ENCODE measurements around the gene PHF21A. TPM values are rescaled to one million over a fixed set of nuclear protein-coding genes. Genes with fewer than 3 reads are reported as not detected.

The PHF21A gene
- polyA plus RNA-seq, 1 donor (not counting 4 experiments of a cell fraction or from before 2014, with no cell fraction given): 16.1 TPM

DNA sequence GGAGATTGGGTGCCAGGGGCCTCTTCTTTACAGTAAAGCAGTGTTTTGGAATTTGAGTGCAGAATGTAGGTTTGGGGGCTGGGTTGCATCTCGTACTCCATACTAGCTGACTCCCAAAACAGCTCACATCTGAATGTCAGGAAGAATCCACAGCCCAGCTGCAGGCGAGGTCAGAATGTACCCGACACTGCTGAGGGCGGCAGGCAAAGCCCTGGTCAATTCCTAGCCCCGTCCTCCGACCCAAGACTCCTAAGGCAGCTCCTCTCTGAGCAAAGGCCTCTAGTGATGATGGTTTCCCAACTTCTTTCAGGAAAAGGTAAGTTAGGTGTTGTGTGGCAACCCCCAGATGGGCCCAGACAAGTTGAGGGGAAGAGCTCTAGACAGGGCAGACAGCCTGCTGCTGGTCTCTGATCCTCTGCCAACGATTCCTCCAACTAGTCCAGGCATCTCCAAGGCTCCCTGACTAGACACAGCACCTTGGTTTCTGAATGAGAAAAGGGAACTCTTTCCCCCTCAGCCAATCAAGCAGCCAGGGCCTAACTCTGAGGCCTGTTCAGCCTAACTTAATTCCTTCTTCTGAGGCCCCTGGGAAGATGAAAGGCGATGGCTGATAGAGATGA, 190.2 kb downstream of the PHF21A start:
- peaks cover 4 to 13% of the 10 kb centered on the region in 2 experiments for H3K36me3 ChIP-seq (ENCODE audit: control insufficient read depth in 2 of 2, extremely low read depth in 1 of 2, insufficient read depth in 2 of 2, low read length in 2 of 2)
- H3K9me1 ChIP-seq (ENCODE audit: control insufficient read depth, extremely low read depth, insufficient read depth, low read length): peaks cover 2% of the 10 kb centered on the region
- peak overlapping the region in 1 of 3 experiments; percentile 15 for H3K4me3 ChIP-seq (ENCODE audit: control insufficient read depth in 2 of 3, extremely low read depth in 1 of 3, insufficient read depth in 2 of 3, low read depth in 1 of 3, low read length in 3 of 3)
- H3K9ac ChIP-seq (ENCODE audit: control insufficient read depth, extremely low read depth, insufficient read depth, low read length): peak overlapping the region; percentile 56
- dilution Hi-C loops (cut with MboI; ENCODE audit: extremely low pct_ligation_motif_present, low sequenced_read_pairs): no loop called here
- FAIRE-seq (peak; percentile 98), DNase-seq (ENCODE audit: low read depth, low spot score) (peak; percentile 65)
- peak overlapping the region; percentile 53 for H3K4me2 ChIP-seq (ENCODE audit: control insufficient read depth, extremely low read depth, insufficient read depth, low read depth, low read length)
- H3K9me3 ChIP-seq (ENCODE audit: control insufficient read depth, low read depth, low read length): no peaks in the 10 kb centered on the region
- no peaks in the 10 kb centered on the region for H4K20me1 ChIP-seq (ENCODE audit: control insufficient read depth, extremely low read depth, insufficient read depth, low read length)
- no peak for TF ChIP-seq EZH2 (IDR thresholded peaks at IDR 0.05; ENCODE audit: low read length)
- TF ChIP-seq, protein P1, sequence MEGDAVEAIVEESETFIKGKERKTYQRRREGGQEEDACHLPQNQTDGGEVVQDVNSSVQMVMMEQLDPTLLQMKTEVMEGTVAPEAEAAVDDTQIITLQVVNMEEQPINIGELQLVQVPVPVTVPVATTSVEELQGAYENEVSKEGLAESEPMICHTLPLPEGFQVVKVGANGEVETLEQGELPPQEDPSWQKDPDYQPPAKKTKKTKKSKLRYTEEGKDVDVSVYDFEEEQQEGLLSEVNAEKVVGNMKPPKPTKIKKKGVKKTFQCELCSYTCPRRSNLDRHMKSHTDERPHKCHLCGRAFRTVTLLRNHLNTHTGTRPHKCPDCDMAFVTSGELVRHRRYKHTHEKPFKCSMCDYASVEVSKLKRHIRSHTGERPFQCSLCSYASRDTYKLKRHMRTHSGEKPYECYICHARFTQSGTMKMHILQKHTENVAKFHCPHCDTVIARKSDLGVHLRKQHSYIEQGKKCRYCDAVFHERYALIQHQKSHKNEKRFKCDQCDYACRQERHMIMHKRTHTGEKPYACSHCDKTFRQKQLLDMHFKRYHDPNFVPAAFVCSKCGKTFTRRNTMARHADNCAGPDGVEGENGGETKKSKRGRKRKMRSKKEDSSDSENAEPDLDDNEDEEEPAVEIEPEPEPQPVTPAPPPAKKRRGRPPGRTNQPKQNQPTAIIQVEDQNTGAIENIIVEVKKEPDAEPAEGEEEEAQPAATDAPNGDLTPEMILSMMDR (optimal IDR thresholded peaks at IDR 0.05 in 1 of 3, IDR thresholded peaks at IDR 0.05 in 1 of 3, conservative IDR thresholded peaks at IDR 0.05 in 1 of 3; ENCODE audit: extremely low read depth in 1 of 3, insufficient read depth in 2 of 3, low read length in 3 of 3): no peak
- H3K27ac ChIP-seq (ENCODE audit: control insufficient read depth, insufficient read depth, low read length): peak overlapping the region; percentile 78
- H3K79me2 ChIP-seq (ENCODE audit: control insufficient read depth, insufficient read depth, low read length): no peaks in the 10 kb centered on the region
- no peak overlapping the region for H2AFZ ChIP-seq (ENCODE audit: control insufficient read depth, low read length)
- no peaks in the 10 kb centered on the region for H3K27me3 ChIP-seq (ENCODE audit: control insufficient read depth, extremely low read depth, insufficient read depth, low read length)
- H3K4me1 ChIP-seq (ENCODE audit: control insufficient read depth, extremely low read depth, insufficient read depth, low read length): peaks cover 78% of the 10 kb centered on the region

DNA sequence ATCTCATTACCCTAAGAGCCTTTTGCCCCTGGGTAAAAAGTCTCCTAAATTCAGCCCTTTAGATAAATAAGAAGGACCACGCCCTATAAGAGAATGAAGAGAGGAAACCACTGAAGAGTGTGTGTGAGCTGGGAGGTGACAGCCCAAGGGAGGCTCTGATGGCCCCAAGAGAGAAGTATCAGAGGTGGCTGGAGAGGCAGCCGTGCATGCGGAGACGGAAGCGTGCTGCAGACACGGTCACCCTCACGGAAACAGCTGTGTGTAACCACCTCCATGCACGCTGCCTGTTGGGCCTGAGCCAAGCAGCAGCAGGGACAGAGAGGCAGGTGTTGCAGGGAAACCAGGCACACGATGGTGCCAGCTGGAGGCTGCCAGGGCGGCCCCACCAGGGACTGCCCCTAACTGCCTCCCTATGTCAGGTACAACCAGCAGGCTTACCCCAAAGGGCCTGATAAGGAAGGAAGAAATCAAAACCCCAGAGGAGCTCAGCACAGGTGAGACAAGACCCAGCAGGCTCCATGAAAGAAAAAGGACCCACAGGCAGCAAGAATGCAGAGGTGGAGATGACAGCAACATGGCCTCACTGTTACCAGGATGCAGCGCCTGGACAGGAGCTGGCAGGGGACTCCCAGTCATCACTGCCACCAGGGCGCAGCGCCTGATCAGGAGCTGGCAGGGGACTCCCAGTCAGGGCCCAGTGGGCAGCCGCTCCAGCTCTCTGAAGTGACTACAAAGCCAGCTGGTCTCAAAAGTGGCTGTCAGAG, 191.0 kb downstream of the PHF21A start:
- peak overlapping the region; percentile 53 for H3K4me2 ChIP-seq (ENCODE audit: control insufficient read depth, extremely low read depth, insufficient read depth, low read depth, low read length)
- dilution Hi-C loops (cut with MboI; ENCODE audit: extremely low pct_ligation_motif_present, low sequenced_read_pairs): no loop called here
- FAIRE-seq (no peak), DNase-seq (ENCODE audit: low read depth, low spot score) (no peak)
- H3K4me1 ChIP-seq (ENCODE audit: control insufficient read depth, extremely low read depth, insufficient read depth, low read length): peaks cover 73% of the 10 kb centered on the region
- peak overlapping the region in 2 of 3 experiments; percentile 7 to 9 for H3K4me3 ChIP-seq (ENCODE audit: control insufficient read depth in 2 of 3, extremely low read depth in 1 of 3, insufficient read depth in 2 of 3, low read depth in 1 of 3, low read length in 3 of 3)
- H3K9ac ChIP-seq (ENCODE audit: control insufficient read depth, extremely low read depth, insufficient read depth, low read length): peak overlapping the region; percentile 36
- no peak overlapping the region for H2AFZ ChIP-seq (ENCODE audit: control insufficient read depth, low read length)
- TF ChIP-seq EZH2 (IDR thresholded peaks at IDR 0.05; ENCODE audit: low read length): no peak
- TF ChIP-seq, protein P1 (optimal IDR thresholded peaks at IDR 0.05 in 1 of 3, IDR thresholded peaks at IDR 0.05 in 1 of 3, conservative IDR thresholded peaks at IDR 0.05 in 1 of 3; ENCODE audit: extremely low read depth in 1 of 3, insufficient read depth in 2 of 3, low read length in 3 of 3): no peak
- H3K36me3 ChIP-seq (ENCODE audit: control insufficient read depth in 2 of 2, extremely low read depth in 1 of 2, insufficient read depth in 2 of 2, low read length in 2 of 2): peaks cover 3 to 11% of the 10 kb centered on the region in 2 experiments
- H3K9me3 ChIP-seq (ENCODE audit: control insufficient read depth, low read depth, low read length): no peaks in the 10 kb centered on the region
- peaks cover 2% of the 10 kb centered on the region for H3K9me1 ChIP-seq (ENCODE audit: control insufficient read depth, extremely low read depth, insufficient read depth, low read length)
- no peaks in the 10 kb centered on the region for H3K79me2 ChIP-seq (ENCODE audit: control insufficient read depth, insufficient read depth, low read length)
- no peaks in the 10 kb centered on the region for H3K27me3 ChIP-seq (ENCODE audit: control insufficient read depth, extremely low read depth, insufficient read depth, low read length)
- no peaks in the 10 kb centered on the region for H4K20me1 ChIP-seq (ENCODE audit: control insufficient read depth, extremely low read depth, insufficient read depth, low read length)
- peak overlapping the region; percentile 78 for H3K27ac ChIP-seq (ENCODE audit: control insufficient read depth, insufficient read depth, low read length)

All from keratinocyte (primary cell).